GM18499 (cell line): ENCODE results near the gene ZNRF3.
"Not testable (repeated sequence)": the region's sequence is repeated elsewhere in the genome, so short reads cannot be mapped to it uniquely, and the experiment has no call there.

ENCODE experiments used
- ATAC-seq: cut with Tn5 transposase; IDR thresholded peaks from one replicate; pipeline ENCODE4 v1.9.1; 2021; ENCODE audit warnings: moderate number of reproducible peaks; ENCODE audit not compliant: insufficient read depth, unreplicated experiment

The ZNRF3 gene

DNA sequence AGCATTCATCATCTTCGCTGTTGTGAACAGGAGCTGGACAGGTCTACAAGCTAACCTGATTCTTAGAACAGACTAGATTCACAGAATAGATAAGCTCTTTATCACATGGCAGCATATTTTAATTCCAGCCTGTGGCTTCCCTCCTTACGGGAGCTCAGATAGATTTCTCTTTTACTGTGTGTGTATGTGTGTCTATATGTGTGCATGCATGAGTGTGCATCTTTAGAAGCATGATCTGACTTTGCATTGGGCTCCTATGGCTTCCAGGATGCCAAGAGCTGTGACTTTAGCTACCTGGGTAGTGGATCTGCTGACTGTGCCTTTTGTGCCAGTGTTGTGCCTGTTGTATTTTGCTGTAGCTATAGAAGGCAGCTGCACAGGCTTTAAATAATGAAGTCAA, 44.3 kb downstream of the ZNRF3 start:
- ATAC-seq = no peak

DNA sequence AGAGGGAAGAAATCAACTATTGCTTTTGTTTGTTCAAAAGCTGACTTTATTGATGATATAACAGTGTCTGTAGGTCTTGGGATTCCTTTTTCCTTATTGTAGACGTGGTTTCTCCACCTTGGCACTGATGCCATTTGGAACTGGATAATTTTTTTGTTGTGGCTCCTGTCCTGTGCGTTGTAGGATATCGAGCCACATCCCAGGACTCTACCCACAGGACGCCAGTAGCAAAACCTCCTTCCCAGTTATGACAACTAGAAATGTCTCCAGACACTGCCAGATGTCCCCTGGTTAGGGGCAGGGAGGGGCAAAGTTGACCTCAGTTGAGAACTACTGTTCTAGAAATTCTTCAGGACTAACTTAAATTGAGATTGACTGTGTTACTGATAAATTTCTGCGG, 45.8 kb downstream of the ZNRF3 start:
- no peak for ATAC-seq

DNA sequence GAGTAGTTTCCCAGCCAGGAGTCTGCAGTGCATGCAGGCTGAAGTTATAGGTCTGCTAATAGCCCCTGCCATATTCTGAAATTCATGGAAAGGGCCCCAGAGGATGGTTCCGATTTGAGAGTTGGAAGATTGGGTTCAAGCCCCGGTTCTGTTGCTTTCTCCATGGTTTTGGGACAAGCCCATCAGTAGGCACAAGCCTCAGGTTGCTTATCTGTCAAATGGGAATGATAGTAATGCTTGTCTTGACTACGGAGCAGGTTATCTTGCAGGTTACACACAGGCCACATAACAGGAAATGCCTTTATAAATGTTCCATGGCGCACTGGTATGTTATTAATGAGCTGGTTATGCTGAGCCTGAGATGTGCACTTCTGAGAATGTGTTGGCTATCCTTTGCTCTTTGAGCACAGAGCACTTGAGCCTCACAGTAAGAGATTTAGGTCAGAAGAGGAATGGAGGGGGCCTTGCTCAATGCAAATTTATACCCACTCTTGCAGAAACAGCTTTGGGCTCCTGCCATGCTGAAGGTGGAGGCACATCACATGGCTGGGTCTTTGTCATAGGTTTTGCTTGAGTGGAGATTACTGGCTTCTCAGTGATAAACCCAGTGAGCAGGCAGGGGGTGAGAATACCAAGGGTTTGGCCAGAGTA, 47.1 kb downstream of the ZNRF3 start:
- no peak for ATAC-seq

DNA sequence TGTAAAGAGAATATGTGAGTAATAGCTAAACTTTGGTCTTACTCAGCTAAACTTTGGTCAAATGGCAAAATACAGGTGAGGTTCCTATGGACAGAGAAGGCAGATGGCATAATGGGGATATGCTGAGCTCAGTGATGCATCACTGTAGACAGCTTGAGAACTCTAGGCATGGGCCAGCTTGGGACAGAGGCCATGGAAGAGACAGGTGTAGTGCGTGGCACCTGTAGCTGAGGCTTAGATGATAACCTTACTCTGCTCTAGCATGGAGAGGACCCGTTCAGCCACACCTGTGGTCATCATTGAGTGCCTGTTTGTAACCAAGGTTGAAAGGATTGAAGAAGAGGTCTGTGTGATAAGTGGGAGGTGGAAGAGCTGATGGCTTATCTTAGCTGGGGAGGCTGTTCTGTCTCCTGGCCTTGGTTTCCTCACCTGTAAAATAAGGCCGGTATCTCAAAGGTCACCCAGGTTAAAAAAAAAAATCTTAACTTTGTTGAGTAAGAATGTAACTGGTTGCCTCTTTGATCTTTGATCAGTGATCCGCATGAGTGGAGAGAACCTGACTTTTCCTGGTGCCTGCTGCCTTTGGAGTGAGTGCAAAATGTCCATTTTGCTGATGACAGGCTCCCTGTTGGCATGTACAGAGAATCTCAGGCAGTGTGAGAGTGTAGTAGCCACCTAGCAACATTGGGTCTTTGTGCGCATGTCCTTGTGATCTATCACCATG, 48.6 kb downstream of the ZNRF3 start:
- ATAC-seq = no peak

DNA sequence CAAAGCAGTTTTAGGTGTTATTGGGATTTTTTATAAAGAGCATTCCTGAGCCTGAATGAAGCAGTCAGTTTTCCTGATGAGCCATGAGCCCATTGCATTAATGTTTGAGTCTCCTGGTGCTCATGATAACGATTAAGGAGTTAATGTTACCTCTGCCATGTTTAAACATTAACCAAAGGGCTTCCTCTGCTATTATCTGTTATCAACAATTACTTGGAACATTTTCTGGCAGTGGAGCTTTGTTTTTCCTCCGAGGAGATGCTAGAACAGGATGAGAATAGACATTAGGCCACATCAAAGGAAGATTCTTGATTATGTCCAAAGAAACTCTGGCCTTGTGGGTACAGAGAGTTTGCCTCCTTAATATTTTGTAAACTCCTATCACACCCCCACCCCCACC, 49.9 kb downstream of the ZNRF3 start:
- no peak for ATAC-seq

DNA sequence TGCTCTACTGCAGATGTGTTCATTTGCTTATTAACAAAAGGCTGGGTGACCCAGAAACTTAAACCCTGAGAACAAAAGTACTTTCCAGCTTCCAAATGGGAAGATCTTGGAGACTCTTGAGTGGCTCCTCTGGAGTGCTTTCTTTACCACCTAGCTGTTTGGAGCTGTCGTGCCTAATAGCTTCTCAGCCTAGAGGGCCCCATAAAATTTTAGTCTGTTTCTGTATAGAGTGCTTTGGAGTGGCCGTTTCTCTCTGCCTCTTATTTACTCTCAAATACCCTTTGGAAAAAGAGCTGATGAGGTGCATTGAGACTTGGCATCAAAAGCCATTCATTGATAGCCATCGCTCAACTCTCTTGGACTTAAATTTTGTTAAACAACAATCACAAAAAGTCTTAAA, 50.7 kb downstream of the ZNRF3 start:
- ATAC-seq = no peak

DNA sequence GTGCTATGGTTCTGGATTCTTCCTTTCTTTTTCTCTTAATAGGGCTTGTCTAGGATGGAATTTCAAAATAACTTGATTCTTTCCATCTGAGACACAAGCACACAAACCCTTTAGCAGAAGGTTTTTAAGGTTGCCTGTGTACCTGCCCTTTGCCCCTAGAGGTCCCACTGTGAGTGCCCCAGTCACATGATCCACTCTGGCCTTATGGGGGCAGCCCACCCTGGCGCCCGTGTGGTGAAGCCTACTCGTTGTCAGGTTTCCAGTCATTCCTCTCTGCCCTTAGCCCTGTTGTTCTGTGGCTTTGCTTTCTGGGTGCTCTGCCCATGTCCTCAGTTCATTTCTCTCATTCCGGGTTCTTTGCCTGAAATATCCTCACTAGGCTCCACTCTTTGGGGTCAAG, 51.8 kb downstream of the ZNRF3 start:
- no peak for ATAC-seq

DNA sequence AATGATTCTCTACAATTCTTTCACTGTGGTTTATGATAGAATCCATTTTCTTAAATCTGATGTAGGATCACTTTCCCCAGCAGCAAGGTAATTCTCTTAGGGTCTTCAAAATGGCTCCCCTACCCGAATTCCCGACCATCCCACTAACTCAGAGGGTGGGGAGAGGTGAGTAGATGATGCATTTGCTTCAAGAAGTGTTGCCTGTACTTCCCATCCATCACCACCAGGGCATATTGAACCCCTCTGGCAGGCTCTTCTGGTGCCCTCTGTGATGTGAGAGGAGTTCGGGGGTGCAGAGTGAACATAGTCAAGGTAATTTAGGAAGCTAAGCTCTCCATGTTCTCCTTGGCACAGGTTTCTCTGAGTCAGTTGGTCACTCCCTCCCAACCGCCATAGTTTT, 52.3 kb downstream of the ZNRF3 start:
- no peak for ATAC-seq

DNA sequence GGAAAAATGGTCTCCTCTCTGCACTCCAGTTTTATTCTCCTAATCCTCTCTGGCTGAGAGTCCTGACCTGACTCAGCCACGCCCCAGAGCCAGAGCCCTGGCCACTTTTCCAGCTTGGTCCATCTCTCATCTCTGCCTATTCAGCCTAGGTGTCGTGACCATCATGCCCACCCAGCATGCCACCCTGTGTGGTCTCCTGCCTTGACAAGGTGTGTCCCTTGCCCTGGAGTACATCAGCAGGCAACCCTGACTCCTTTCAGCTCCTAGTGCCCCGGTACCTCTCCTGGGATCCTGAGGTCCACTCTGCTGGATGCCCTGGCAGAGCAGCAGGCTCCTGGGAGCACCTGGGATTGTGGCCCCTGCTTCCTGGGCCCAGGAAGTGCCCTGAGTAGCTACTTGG, 52.8 kb downstream of the ZNRF3 start:
- ATAC-seq = no peak

DNA sequence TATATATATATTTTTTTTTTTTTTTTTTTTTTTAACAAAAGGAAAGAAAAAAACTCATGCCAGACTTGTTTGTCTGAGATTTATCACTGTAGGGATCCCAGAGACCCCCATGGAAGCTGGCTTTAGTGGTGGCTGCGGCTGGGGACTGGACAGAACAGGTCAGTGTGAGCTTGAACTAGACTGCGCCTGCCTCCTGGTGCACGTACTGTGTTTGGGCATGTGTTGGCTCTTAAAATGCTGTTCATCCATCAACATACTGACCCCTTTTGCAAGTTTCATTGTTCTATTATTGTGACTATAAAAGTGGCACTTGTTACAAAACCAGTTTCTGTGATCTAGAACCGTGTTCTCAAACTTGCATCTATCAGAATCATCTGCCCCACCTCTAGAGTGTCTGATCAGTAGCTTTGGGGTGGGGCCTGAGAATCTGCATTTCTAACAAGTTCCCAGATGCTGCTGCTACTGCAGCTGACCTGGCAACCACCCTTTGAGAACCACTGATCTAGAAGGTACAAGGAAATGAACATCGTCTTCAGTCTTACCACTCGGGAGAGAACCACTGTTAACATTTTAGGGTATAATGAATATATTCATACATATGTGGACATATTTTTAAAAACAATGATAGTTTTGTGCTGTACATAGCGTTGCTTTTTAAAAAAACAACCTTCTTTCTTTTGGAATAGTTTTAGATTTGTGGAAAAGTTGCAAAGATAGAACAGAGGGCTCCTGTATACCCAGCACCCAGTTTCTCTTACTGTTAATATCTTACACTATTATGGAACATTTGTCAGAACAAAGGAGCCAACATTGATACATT, 54.0 kb downstream of the ZNRF3 start:
- ATAC-seq = no peak

DNA sequence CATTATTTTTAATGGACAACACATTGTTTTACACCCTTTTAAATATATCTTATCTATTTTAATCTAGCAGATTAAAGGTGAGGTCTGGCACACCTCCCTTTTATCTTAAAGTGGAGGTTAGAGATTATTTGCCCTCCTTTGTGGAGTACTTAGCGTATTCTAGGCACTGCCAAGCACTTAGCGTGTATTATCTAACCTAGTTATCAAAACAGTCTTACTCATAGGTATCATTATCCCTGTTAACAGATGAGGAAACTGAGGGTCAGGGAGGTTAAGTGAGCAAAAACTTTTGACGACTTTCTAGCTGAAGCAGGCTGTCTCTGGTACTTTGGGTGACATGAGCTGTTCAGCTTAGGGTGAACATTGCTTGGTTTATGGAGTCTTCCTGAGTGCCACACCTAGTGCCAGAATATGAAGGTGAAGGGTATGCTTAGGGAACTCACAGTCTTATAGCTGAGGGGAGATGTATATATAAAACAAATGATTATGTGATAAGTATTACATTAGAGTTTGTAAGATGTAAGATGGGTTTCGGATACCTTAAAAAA, 55.0 kb downstream of the ZNRF3 start:
- ATAC-seq = no peak

DNA sequence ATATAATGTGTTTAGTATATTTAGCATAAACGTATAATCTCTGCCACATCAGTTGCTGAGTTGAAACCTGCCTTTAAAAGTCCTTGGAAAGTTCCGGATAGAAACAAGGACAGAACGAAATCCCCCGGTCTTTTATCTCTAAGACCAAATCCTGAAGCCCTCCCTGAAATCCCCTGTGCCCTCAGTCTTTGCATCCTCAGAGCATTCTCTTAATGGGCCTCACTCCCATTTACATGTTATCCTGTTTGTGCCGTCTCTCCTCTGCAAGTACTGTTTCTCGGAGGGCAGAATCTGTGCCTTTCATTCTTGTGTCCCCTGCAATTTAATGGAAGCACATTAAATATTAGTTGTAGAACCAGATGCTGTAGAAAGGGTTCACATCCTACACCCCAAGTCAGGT, 56.0 kb downstream of the ZNRF3 start:
- no peak for ATAC-seq

DNA sequence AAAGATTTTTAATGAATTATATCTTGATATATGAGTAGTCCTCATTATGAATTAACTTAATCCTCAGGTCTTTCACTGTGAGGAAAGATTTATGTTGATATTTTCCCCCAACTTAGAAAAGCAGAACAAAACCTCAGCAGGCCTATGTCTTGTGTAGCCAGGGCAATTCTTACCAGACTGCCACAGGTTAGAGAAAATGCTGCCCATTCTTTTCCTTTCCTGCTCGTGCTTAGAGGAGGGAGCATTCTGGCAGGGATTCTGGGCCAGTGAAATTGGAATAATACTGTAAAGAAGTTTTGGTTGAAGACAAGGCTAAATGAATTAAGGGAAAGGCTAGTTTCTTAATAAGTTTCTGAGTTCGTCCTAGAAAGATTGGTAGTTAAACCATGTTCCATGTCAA, 56.6 kb downstream of the ZNRF3 start:
- ATAC-seq = no peak

DNA sequence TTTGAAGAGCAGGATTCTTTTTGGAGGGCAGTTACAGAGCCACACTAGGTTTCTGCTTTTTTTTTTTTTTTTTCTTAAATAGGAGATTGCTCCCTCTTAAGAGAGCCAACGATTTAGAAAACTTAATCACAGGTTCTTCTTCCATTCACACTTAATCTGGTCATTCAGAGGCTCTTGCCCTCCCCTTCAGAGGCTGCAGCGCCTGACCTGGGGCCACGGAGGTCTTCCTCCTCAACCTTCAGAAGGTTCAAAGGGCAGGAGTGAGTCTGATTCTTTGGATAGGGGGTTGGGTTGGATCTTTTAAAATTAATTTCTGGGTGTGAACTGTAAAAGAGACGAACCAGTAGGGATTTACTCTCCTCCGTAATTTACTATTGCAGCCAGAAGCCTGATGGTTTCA, 57.1 kb downstream of the ZNRF3 start:
- ATAC-seq = no peak

DNA sequence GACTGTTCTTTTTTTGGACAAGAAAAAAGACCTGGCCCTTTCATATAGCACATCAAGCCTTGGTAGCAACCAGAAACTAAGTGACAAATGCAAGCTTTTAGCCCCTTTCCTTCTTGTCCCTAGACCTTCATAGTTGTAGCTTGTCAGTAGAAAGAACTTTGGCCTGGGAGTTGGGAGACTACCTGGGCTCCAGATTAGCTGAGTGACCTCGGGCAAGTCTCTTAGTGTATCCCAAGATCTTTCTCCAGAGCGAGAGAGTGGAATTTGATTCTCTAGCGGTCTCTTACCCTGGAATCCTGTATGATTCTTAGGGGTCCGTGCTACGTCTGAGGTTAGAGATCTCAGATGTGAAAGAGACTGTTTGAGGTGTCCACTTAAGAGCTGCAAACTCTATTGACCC, 59.0 kb downstream of the ZNRF3 start:
- no peak for ATAC-seq

DNA sequence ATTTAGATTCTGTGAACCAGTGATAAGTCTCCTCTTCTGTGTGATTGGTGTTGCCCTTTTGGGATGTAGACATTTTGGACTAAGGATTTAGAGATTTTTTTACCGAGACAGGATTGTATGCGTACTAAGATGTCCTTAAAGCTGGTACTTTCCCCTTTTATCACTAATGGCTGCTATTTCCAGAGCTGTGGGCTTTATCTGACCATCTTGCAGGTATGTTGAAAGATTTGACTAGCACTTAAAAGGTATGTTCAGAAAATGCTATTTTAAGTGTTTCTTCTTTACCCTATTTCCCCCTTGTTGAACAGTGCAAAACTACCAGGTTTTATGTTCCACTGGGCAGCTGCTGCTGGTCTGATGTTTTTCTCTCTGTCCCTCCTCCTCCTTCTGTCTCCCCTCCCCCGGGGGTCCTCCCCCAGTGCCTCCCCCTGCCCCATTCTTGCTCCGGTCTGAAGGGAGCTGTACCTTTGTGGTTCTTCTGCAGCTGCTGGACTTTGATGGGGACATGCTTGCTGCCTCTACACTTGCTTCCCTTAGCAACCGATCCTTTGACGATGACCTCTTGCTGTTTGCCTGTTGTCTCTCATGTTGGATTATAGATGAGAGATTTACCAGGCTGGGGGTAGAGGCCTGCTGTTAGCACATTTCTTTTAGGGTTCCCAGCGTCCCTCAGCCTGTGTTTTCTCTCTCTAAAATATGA, 59.6 kb downstream of the ZNRF3 start:
- no peak for ATAC-seq

DNA sequence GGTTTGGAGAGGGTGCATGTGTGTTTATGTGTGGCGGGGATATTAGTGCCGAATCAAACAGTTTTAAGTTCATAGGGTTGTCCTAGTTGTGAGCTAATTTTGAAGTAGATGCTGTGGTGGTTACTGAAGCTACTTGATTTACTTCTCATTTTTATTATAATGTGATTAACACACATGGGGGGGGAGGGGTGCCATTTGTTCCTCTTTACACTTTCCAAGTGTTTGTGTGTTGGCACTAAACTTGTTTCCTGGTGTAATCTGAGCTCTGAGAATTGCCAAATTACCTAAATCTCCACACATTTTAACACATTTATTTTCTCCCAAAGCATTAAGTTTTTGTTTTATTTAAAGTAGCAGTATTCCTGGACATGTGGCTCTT, 60.1 kb downstream of the ZNRF3 start:
- no peak for ATAC-seq

DNA sequence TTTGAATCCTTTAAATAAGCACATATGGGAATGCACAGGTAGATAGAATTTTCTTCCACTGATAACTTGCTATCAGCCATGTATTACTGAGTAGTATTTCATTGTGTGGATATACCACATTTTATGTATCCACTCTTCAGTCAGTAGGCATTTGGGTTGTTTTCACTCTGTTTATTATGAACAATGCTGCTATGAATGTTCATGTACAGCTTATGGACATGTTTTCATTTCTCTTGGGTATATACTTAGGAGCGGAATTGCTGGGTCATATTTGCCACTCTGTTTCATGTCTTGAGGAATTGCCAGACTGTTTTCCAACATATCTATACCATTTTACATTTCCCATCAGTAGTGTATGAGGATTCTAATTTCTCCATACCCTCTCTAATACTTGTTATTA, 63.8 kb downstream of the ZNRF3 start:
- ATAC-seq = no peak

DNA sequence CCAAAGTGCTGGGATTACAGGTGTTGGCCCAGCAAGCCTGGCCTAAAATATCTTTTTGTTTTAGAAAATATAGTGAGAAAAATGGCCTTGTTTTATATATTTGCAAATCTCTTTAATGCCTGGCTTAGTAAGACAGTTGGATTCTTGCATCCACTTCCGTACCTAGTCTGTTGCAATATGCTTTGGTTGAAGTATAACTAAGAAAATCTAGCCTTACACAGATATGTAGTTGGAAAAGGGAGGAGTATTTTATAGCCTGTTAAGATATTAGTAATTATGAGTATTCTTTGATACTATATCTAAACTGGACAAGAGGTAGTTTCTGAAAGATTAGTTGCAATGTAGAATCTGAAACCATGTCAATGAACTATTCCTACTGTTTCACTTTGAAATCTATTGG, 65.1 kb downstream of the ZNRF3 start:
- no peak for ATAC-seq

DNA sequence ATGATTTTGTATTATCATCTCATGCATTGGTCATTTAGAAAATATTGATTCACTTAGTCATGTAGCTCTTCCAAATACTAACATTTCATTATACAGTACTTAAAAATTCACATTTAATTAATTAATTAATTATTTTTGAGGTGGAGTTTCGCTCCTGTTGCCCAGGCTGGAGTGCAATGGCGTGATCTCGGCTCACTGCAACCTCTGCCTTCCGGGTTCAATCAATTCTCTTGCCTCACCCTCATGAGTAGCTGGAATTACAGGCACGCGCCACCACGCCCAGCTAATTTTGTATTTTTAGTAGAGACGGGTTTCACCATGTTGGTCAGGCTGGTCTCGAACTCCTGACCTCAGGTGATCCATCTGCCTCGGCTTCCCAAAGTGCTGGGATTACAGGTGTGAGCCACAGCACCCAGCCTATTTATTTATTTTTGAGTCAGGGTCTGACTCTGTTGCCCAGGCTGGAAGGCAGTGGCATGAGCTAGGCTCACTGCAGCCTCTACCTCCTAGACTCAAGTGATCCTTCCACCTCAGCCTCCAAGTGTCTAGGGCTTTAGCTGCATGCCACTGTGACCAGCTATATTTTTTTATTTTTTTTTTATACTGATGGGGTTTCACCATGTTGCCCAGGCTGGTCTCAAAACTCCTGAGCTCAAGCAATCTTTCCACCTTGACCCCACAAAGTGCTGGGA, 65.6 kb downstream of the ZNRF3 start:
- not testable (repeated sequence) for ATAC-seq
